HK-2 (cell line): ENCODE data around the gene DNASE1L1.
A peak's percentile ranks its signal among the peaks of the same experiment; 100 is the strongest.
"Not testable (repeated sequence)": the region's sequence is repeated elsewhere in the genome, so short reads cannot be mapped to it uniquely, and the experiment has no call there.

Experiments used
- DNase-seq: peaks from one replicate; pipeline ENCODE4 v3.0.0-alpha.2; 2018; ENCODE audit not compliant: unreplicated experiment

The DNASE1L1 gene

DNA sequence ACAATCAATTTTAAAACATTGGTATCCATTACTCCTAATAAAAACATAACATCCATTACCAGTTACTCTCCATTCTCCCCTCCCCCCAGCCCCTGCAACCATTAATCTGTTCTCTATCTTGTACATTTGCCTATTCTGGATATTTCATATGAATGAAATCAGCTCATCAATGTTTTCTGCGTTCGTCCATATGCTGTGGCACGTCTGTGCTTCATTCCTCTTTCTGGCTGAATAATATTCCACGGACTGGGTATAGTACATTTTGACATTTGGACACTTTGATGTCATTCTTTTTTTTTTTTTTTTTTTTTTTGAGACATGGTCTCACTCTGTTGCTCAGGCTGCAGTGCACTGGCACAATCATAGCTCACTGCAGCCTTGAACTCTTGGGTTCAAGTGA lies 5.2 kb downstream of the DNASE1L1 start:
- DNase-seq = no peak

DNA sequence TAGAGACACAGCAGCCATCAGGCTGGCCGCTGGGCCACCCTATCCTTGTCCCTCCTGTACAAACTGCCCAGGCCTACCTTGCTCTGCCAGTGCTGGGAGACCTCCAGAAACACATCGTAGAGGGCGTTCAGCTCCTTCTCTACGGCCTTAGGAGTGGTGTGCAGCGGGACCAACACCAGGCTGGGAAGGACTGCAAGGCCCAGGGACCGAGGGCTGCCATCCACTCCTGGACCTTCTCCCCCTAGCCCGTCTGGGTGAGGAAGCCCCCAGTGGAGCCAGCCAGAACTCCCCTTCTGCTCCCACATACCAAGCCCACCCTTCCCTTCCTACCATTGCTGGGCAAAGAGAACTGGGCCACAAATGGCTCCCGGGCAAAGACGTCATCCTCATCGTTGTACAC lies 5.9 kb downstream of the DNASE1L1 start:
- DNase-seq = no peak

DNA sequence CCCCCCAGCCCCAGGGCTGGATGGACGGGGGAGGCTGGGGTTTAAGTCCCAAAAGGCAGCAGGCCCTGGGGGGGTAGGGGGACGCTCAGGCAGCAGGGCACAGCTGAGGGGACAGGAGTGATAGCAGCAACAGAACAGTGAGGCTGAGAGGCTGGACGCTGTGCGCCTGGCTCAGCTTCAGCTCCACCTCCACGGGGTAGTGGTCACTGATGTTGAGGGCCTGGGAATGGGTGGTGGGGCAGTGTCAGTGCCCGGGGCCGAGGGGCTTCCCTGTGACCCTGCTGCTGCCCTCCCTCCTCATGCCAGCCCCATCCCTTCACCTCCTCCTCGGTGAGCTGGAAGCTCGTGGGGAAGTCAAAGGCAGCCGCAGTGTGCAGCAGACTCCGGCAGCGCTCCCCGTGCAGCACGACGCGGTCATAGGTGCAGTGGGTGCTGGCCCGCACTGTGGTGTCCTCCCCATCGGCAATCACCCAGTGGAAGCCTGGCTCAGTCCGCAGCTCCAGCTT lies 6.4 kb downstream of the DNASE1L1 start:
- no peak for DNase-seq

DNA sequence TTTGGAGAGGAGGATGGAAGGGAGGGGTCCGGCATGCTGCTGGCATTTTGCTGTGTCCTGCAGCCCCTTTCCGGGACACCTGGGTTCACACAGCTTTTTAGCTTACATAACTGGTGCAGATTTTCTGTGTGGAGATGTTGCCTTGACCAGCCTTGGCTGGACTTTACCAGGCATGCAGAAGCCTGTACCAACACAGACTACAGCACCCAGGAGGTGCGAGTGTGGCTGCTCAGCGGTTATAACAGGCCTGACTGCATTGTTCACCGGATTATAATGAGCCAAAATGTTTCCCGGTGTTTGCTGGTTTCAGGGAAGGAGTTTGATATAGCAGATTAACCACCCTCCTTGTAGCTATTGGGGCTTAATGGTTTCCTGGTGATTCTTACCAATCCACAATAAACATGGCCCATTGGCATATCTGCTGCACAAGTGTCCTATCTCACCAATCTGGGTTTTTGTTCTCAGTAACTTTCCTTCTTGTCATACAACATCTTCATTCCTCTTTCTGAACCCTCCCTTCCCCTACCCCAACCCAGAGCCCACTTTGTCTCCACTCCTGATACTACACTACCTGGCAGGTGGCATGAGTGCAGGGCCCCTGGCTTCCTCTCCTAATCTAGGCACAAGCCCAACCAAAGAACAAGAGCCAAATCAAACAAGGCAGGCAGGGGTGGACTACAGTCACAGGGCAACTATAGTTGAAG lies 7.0 kb downstream of the DNASE1L1 start:
- DNase-seq = peak; percentile 12

DNA sequence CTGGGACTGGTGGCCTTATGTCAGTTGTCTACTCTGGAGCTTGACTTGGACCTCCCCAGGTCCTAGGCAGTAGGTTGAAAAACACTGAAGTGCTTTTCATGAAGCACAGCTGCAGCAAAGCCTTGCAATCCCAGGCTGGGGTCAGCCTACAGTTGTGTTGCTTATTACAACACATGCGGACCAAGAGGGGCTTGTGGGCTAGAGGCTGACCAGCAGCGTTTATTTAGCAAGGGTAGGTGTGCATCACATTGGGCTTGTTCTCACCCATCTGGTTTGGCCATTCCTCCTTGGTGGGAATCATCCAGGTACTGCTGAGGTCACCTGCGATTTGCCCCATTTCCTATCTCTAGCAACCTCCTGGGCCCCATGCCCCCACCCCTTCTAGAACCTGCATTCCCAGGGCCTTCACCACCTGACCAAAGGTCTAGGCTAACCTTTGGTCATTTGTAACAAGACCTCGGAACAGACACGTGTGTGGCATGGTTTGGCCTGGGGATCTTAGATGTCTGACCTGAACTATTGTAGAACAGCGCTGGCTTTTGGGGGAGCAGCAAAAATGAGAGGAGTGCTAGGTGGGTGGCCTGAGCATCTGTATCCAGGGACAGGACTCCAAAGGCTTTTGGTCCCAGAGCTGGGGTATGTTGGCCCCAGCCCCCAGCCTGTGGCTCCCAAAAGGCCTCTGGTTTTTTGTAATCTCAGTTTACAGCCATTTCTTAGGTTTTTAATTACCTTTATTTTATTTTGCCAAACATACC lies 7.8 kb downstream of the DNASE1L1 start:
- DNase-seq = peak; percentile 64

DNA sequence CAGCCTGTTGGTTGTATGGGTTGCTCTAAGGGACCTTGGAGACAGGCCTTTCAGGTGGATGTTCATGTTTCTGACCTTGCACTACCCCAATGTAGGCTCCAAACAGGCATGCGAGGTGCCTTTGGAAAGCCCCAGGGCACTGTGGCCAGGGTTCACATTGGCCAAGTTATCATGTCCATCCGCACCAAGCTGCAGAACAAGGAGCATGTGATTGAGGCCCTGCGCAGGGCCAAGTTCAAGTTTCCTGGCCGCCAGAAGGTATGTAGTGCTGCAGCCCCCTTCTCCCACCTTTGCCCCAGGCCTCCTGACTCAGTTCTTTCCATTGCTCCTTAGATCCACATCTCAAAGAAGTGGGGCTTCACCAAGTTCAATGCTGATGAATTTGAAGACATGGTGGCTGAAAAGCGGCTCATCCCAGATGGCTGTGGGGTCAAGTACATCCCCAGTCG lies 8.7 kb downstream of the DNASE1L1 start:
- not testable (repeated sequence) for DNase-seq

DNA sequence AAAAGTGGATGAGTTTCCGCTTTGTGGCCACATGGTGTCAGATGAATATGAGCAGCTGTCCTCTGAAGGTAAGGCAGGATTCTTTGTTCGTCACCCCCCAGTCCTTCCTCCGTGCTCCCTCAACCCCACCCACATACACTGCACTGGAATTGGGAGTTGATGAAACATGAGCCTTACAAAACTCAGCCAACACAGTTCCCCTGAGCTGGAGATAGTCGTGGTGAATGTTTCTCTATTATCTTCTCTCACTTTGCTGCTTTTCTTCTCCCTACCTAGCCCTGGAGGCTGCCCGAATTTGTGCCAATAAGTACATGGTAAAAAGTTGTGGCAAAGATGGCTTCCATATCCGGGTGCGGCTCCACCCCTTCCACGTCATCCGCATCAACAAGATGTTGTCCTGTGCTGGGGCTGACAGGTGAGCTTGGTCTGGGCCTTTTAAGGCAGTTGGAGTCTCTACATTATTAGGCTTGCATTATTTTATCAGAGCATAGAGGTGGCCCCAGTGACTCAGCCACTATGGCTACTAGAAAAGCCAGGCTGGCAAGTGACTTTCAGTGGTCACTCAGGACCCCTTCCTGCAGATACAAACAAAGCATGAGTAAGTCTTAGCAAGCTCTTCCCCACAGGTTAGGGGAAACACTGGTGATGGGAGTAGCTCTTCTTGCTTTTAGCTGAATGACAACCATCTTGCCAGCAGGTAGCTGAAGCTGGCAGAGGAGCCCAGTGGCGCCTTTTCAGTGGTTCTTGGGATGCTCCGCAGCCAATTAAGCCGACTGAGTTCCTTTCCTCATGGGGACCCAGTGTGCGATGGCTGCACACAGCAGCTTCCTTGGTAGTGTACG lies 9.3 kb downstream of the DNASE1L1 start:
- no peak for DNase-seq

DNA sequence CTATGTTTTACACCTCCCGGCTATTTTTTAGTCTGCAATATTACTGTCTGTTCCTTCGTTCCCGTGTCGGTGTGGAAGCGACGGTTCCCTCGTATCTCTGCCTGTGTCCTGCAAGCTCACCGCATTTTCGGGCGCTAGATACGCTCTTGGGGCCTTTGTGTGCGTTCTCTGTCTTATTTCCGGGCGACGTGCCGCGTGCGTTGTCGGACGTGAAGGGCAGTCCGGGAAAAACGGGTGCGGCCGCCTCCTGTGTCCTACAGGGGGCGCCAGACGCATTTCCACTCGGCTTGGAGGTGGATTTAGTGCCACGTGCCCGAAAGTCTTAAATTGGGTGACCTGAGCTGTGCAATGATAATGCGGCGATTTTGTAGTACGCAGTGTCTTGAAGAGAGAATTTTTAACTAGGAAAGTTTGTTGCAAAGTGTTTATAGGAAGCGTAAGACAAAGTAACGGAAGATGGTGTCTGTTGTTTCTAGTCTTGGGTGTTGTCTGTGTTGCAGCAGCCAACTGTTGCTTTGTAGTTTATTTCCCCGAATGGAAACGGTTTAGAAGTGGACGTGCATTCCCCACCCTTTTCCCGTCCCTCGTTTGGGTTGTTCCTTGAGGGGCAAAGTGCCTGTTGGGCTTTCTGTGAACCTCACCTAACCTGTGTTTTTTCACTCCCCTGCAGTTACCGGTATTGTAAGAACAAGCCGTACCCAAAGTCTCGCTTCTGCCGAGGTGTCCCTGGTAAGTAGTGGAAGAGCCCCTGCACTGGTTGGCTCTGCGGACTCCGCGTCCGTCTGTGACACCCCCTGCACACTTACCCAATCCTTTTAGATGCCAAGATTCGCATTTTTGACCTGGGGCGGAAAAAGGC lies 10.2 kb downstream of the DNASE1L1 start:
- DNase-seq = peak; percentile 81

DNA sequence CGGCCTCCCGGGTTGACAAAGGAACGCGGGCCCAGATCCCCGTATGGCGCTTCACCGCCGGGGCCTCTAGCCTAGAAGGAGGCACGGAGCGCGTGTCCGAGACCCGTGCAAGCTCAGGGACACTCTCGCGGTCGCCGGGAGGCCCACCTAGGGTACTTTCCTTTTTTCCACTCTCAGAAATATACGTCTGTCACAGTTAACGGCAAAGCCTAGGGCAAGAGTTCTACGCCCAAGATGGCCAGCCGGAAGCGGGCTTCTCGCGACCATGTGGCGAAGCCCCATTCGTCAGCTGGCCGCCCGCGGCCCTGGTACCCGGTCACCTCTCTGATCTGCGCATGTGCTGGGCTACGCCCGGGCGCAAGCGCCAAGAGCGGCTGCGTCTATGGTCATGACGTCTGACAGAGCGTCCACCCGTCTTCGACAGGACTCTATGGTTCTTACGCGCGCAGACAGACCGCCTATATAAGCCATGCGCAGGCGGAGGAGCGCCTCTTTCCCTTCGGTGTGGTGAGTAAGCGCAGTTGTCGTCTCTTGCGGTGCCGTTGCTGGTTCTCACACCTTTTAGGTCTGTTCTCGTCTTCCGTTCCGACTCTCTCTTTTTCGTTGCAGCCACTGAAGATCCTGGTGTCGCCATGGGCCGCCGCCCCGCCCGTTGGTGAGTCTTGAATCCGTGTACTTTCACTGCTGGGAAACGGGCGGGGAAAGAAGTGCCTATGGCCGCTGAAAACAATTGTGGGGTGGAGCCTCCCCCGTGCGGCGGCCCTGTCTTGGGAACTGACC lies 11.0 kb downstream of the DNASE1L1 start, which contains the start of gene RPL10:
RPL10 (plus strand) TSS at position 490 of the 780 bp plus-strand sequence; CDS start at position 633, 143 bp downstream.
- peak; percentile 95 for DNase-seq

DNA sequence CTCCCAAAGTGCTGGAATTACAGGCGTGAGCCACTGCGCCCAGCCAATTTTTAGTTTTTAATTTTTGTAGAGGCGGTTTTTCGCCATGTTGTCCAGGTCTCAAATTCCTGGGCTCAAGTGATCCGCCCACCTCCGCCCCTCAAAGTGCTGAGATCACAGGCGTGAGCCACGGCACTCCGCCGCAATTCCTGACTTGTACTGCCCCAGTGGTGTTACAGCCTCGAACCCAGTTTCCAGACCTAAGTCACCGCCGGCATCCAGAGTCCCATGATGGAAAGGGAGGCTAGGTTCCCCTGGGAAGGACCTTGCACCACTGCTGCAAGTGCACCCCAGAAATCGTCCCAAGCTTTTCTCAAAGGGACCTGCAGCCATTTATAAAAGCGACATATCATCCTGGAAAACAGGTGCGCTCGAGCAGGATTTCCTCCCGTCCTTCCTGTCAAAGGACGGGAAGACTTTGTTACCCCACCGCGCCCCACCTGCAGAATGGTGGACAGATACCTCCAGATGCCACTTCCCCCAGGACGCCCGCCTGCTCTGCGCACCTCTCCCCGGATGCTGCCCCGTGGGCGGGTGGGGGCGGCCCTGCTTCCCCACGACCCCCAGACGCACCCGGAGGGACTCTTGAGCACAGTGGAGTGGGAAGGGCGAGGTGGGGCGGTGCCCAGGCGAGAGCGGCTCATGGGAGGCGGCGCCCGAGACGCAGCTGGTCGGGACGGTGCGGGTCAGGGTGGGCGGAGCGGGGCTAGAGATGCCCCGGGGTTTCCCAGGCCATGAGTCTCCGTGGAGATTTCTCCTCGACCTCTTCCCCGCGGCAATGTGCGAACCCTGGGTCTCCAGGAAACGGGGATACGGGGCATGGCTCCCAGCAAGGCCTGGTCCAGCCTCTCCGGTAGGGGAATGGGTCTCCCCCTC lies 11.8 kb downstream of the DNASE1L1 start:
- peak; percentile 86 for DNase-seq

DNA sequence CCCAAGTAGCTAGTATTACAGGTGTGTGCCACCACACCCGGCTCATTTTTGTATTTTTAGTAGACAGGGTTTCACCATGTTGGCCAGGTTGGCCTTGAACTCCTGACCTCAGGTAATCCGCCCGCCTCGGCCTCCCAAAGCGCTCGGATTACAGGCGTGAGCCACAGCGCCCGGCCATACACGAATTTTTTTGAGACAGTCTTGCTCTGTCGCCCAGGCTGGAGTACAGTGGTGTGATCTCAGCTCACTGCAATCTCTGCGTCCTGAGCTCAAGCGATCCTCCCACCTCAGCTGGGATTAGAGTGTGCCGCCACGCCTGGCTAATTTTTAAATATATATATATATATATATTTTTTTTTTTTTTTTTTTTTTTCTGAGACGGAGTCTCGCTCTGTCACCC lies 12.7 kb downstream of the DNASE1L1 start:
- not testable (repeated sequence) for DNase-seq

DNA sequence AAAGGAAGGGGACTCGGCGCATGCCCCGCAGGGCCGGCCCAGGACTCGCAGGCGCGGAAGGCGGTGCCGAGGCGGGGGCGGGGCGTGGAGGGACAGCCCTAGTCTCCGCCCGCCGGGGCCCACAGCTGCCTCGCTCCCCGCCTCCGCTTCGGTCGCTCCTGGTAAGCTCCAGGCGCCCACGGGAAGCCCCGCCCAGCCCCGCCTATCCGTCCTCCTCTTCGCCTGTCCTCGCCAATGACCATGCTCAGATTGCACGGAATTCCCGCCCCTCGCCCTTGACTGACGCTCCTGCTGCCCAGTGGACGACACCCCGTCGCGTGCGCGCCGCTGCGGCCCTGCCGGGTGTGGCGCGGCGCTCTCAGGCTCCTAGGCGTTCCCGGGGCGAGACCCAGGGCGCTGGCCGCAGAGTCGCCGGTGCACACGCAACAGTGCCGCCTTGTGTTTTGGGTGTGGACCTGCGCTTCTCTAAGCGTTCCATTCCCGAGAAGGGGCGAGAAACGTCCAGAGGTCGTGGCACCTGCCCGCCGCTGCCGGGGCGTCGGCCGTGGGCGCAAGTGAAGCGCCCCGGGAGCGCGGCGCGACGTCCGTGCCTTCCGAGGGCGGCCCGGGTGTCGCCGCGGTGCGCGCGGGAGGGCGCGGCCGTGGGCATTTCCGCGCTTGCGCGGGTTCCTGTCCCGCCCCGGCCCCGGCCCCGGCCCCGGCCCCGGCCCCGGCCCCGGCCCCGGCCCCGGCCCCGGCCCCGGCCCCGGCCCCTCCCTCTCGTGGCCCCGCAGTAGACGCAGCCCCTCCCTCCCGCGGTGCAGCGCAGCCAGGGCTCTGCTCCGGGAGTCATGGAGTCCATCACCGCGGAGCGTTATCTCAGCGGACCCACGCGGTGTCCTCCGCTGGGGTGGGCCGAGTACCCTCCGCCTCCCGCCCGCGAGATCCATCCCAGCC lies 19.0 kb downstream of the DNASE1L1 start:
- not testable (repeated sequence) for DNase-seq

DNA sequence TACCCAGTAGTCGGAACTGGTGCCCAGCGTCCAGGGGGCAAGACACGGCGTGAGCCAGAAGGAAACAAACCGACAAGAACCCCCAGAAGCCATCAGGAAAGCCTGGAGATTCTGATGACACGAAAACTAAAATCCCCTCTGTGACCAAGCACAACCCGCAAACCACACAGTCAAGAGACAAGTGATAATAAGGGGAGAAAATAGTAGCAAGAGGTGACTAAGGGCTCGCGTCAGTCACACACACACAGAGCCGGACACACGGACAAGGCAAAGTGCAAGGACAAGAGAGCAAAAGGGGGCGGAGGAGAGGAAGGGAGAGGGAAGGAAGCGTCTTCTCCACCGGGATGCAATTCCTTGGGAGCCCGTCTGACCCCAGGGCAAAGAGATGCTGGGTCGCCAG lies 20.4 kb downstream of the DNASE1L1 start:
- not testable (repeated sequence) for DNase-seq

DNA sequence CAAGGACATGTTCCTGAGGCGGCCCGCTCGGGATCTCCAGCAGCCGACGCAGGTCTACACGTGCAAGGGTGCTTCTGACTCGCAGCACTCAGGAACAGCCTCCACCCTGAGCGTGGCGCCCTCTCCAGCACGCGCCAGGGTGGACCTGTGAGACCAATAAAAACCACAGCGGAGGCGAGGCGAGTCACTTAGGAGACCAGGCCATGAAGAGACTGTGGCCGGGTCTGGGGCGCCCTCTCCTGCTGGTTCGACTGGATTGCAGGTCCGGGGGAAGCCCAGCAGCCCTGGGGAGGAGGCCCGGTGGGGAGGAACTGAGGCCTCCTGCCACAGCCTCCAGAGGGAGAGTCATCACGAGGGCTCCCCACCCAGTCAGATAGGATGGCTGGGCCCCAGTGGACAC lies 21.0 kb downstream of the DNASE1L1 start:
- not testable (repeated sequence) for DNase-seq

DNA sequence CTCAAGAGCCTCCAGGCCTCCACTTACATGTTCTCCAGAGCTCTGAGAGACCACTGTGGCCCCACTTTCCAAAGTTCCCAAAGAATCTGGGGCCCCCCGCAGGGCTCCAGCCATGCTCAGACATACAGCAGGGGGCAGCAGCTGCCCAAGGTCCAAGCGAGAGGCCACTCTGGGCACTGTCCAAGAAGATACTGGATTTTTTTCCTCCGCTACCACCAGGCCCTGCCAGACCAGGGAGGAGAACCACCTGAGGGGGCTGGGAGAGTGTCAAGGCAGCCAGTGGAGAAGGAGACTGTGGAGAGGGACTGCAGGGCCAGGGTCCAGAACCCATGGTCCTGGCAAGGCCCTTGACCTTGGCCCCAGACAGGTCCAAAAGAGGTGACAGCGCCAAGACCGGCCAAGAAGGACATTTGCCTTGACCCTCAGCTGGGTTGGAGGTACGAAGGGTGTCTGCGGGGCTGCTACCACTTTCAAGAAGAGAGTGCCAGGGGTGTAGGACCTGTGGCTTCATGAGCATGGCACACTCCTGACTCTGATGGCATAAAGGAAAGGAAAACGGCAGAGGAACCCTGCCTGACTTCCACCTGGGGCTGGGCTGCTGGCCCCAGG lies 24.7 kb downstream of the DNASE1L1 start:
- DNase-seq = no peak

DNA sequence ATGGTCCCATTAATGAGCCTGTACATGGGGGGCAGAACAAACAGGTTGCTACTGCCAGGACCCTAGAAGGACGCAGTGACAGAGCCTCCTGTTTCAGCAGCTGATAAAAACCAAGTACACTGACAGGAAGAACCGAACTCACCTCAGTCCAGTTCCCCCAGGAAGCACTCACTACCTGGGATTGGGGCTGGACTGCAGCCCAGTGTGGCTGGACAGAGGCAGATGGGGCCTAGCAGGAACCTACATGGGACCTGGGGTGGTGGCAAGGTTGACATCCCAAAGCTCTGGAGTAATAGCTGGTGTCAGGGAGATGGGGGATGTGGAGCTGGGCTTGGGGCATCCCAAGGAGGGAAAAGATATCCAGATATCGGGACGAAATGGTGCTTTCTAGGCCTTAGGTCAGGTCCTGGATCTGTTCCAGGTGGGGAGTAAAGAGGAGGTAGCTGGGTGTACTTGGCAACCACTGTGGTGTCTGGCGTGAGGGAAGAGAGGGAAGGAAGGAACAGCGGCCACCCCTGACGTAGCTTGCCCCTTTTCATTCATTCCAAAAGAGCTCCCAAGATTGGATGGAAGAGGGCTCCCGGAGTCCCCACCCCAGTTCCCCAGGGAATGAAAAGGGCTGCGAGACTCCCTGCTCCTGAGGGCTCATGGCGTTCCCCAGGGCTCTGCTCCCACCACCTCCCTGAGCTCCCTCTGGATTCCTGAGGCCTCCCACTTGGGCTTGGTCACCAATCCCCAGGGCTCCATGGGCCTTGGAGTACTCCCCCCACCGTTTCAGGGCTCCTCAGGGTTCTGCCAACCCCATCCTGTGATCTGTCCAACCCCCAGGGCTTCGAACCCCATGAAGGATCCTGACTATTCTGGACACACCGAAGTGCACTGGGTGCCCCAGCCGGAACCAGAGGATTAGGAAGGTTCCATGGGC lies 25.4 kb downstream of the DNASE1L1 start:
- DNase-seq = peak; percentile 16
